ENCODE results near the gene TRMT2B.

The TRMT2B gene
- total RNA-seq = 49.7 to 62.2 (median 59.4) reads per million in 3 donors

GRCh38 chrX:101051549-101052302 is at the start of gene TRMT2B:
TRMT2B (minus strand) TSS chrX:101052111; CDS start chrX:101042289, 9,822 bp downstream.
- Histone ChIP-seq H3K4me1 (ENCODE audit: control insufficient read depth, insufficient read depth, low read length, poor library complexity, severe bottlenecking) (peaks cover 8% of the 10 kb centered on the region), H3K27me3 (replicated peaks; ENCODE audit: control insufficient read depth, insufficient read depth, low read length, poor library complexity, severe bottlenecking) (no peaks in the 10 kb centered on the region), H3K36me3 (ENCODE audit: control insufficient read depth, insufficient read depth, low read length) (no peaks in the 10 kb centered on the region), H3K9me3 (ENCODE audit: control insufficient read depth, low read length) (no peaks in the 10 kb centered on the region), H3K4me3 (ENCODE audit: insufficient read depth, low read depth, low read length, poor library complexity, severe bottlenecking) (peak within 1 kb of the TSS; percentile 68), H3K27ac (ENCODE audit: insufficient read depth, low read length, poor library complexity, severe bottlenecking) (peak within 1 kb of the TSS; percentile 91)
- DNase-seq = peak; percentile 55 to 69 (median 68)

- H3K9me3 ChIP-seq (ENCODE audit: control insufficient read depth, low read length) = no peaks in the 10 kb centered on the region
- peak within 1 kb of the TSS; percentile 75 for H3K27ac ChIP-seq (ENCODE audit: insufficient read depth, low read length, poor library complexity, severe bottlenecking)
- DNase-seq = peak; percentile 88 to 89 (median 89)
- no peaks in the 10 kb centered on the region for H3K4me1 ChIP-seq (ENCODE audit: control insufficient read depth, insufficient read depth, low read length, poor library complexity, severe bottlenecking)
- no peaks in the 10 kb centered on the region for H3K27me3 ChIP-seq (replicated peaks; ENCODE audit: control insufficient read depth, insufficient read depth, low read length, poor library complexity, severe bottlenecking)
- H3K4me3 ChIP-seq (ENCODE audit: insufficient read depth, low read depth, low read length, poor library complexity, severe bottlenecking) = peak within 1 kb of the TSS; percentile 51
- H3K36me3 ChIP-seq (ENCODE audit: control insufficient read depth, insufficient read depth, low read length) = no peaks in the 10 kb centered on the region
These were observed 45.9 kb upstream of the TRMT2B start, which contains the start of gene CENPI for GRCh38 chrX:101097546-101098453. CENPI (plus strand) TSS chrX:101098204; CDS start chrX:101101071, 2,867 bp downstream.

- Histone ChIP-seq H3K27me3 (replicated peaks; ENCODE audit: control insufficient read depth, insufficient read depth, low read length, poor library complexity, severe bottlenecking) (no peaks in the 10 kb centered on the region), H3K4me3 (ENCODE audit: insufficient read depth, low read depth, low read length, poor library complexity, severe bottlenecking) (no peak overlapping the region), H3K27ac (ENCODE audit: insufficient read depth, low read length, poor library complexity, severe bottlenecking) (no peak overlapping the region), H3K9me3 (ENCODE audit: control insufficient read depth, low read length) (no peaks in the 10 kb centered on the region), H3K36me3 (ENCODE audit: control insufficient read depth, insufficient read depth, low read length) (no peaks in the 10 kb centered on the region), H3K4me1 (ENCODE audit: control insufficient read depth, insufficient read depth, low read length, poor library complexity, severe bottlenecking) (no peaks in the 10 kb centered on the region)
- no peak for DNase-seq
These were observed 39.9 kb upstream of the TRMT2B start for GRCh38 chrX:101091817-101092216.

- Histone ChIP-seq H3K27me3 (replicated peaks; ENCODE audit: control insufficient read depth, insufficient read depth, low read length, poor library complexity, severe bottlenecking) (no peaks in the 10 kb centered on the region), H3K4me1 (ENCODE audit: control insufficient read depth, insufficient read depth, low read length, poor library complexity, severe bottlenecking) (no peaks in the 10 kb centered on the region), H3K36me3 (ENCODE audit: control insufficient read depth, insufficient read depth, low read length) (no peaks in the 10 kb centered on the region), H3K9me3 (ENCODE audit: control insufficient read depth, low read length) (no peaks in the 10 kb centered on the region), H3K27ac (ENCODE audit: insufficient read depth, low read length, poor library complexity, severe bottlenecking) (no peak overlapping the region), H3K4me3 (ENCODE audit: insufficient read depth, low read depth, low read length, poor library complexity, severe bottlenecking) (no peak overlapping the region)
- DNase-seq = no peak
These were observed 29.3 kb upstream of the TRMT2B start for GRCh38 chrX:101081231-101081630.

- no peak for DNase-seq
- Histone ChIP-seq H3K9me3 (ENCODE audit: control insufficient read depth, low read length) (no peaks in the 10 kb centered on the region), H3K36me3 (ENCODE audit: control insufficient read depth, insufficient read depth, low read length) (no peaks in the 10 kb centered on the region), H3K27ac (ENCODE audit: insufficient read depth, low read length, poor library complexity, severe bottlenecking) (no peak overlapping the region), H3K4me3 (ENCODE audit: insufficient read depth, low read depth, low read length, poor library complexity, severe bottlenecking) (no peak overlapping the region), H3K27me3 (replicated peaks; ENCODE audit: control insufficient read depth, insufficient read depth, low read length, poor library complexity, severe bottlenecking) (no peaks in the 10 kb centered on the region), H3K4me1 (ENCODE audit: control insufficient read depth, insufficient read depth, low read length, poor library complexity, severe bottlenecking) (no peaks in the 10 kb centered on the region)
These were observed 28.6 kb upstream of the TRMT2B start for GRCh38 chrX:101080326-101081124.

GRCh38 chrX:101079736-101080270 is 27.9 kb upstream of the TRMT2B start:
- H3K9me3 ChIP-seq (ENCODE audit: control insufficient read depth, low read length) = no peaks in the 10 kb centered on the region
- H3K4me1 ChIP-seq (ENCODE audit: control insufficient read depth, insufficient read depth, low read length, poor library complexity, severe bottlenecking) = no peaks in the 10 kb centered on the region
- H3K36me3 ChIP-seq (ENCODE audit: control insufficient read depth, insufficient read depth, low read length) = no peaks in the 10 kb centered on the region
- no peak overlapping the region for H3K4me3 ChIP-seq (ENCODE audit: insufficient read depth, low read depth, low read length, poor library complexity, severe bottlenecking)
- H3K27ac ChIP-seq (ENCODE audit: insufficient read depth, low read length, poor library complexity, severe bottlenecking) = no peak overlapping the region
- no peaks in the 10 kb centered on the region for H3K27me3 ChIP-seq (replicated peaks; ENCODE audit: control insufficient read depth, insufficient read depth, low read length, poor library complexity, severe bottlenecking)
- DNase-seq = no peak

GRCh38 chrX:101078716-101079598 is 27.0 kb upstream of the TRMT2B start, which contains the start of gene TMEM35A:
TMEM35A (plus strand) TSS chrX:101078879; CDS start chrX:101079003, 124 bp downstream.
- no peak within 1 kb of the TSS for H3K27ac ChIP-seq (ENCODE audit: insufficient read depth, low read length, poor library complexity, severe bottlenecking)
- H3K27me3 ChIP-seq (replicated peaks; ENCODE audit: control insufficient read depth, insufficient read depth, low read length, poor library complexity, severe bottlenecking) = no peaks in the 10 kb centered on the region
- no peak within 1 kb of the TSS for H3K4me3 ChIP-seq (ENCODE audit: insufficient read depth, low read depth, low read length, poor library complexity, severe bottlenecking)
- no peaks in the 10 kb centered on the region for H3K36me3 ChIP-seq (ENCODE audit: control insufficient read depth, insufficient read depth, low read length)
- no peak for DNase-seq
- H3K9me3 ChIP-seq (ENCODE audit: control insufficient read depth, low read length) = no peaks in the 10 kb centered on the region
- no peaks in the 10 kb centered on the region for H3K4me1 ChIP-seq (ENCODE audit: control insufficient read depth, insufficient read depth, low read length, poor library complexity, severe bottlenecking)

GRCh38 chrX:101071582-101071981 is 19.7 kb upstream of the TRMT2B start:
- DNase-seq = no peak
- Histone ChIP-seq H3K27me3 (replicated peaks; ENCODE audit: control insufficient read depth, insufficient read depth, low read length, poor library complexity, severe bottlenecking) (no peaks in the 10 kb centered on the region), H3K9me3 (ENCODE audit: control insufficient read depth, low read length) (no peaks in the 10 kb centered on the region), H3K36me3 (ENCODE audit: control insufficient read depth, insufficient read depth, low read length) (no peaks in the 10 kb centered on the region), H3K4me1 (ENCODE audit: control insufficient read depth, insufficient read depth, low read length, poor library complexity, severe bottlenecking) (no peaks in the 10 kb centered on the region), H3K4me3 (ENCODE audit: insufficient read depth, low read depth, low read length, poor library complexity, severe bottlenecking) (no peak overlapping the region), H3K27ac (ENCODE audit: insufficient read depth, low read length, poor library complexity, severe bottlenecking) (no peak overlapping the region)
